Body of pancreas (tissue), 4 donors: Measurements from ENCODE around the gene MYO5A. TPM values are rescaled to one million over a fixed set of nuclear protein-coding genes. Genes with fewer than 3 reads are reported as not detected.

ENCODE experiments used
- ATAC-seq: fragments of 150-250 bp; one replicate; pipeline ENCODE4 v1.9.1; 2016
- DNase-seq, 4 donors: peaks; one replicate each; pipeline ENCODE4 v3.0.0-alpha.2; 2019
- H3K27ac ChIP-seq, 4 donors: fragments of 200-600 bp; sonication (generic); 1 replicate in 3 of 4; 2 replicates in 1 of 4; pipeline versions ENCODE4 v1.5.1 to v1.6.1; 2016 to 2019; ENCODE audit warnings: mild to moderate bottlenecking in 1 of 4, mixed read lengths in 1 of 4, moderate library complexity in 1 of 4
- H3K27me3 ChIP-seq, 2 donors: fragments of 200-600 bp; sonication (generic); one replicate each; pipeline ENCODE4 v1.6.0; 2016; ENCODE audit warnings: mild to moderate bottlenecking in 1 of 2
- H3K36me3 ChIP-seq, 2 donors: fragments of 200-600 bp; sonication (generic); replicated peaks in 1 of 2; 2 replicates each; pipeline ENCODE4 v1.5.1; 2016; ENCODE audit warnings: low read depth in 2 of 2; ENCODE audit not compliant: insufficient read depth in 1 of 2
- H3K4me1 ChIP-seq: fragments of 200-600 bp; sonication (generic); one replicate; pipeline ENCODE4 v1.6.0; 2016
- H3K4me3 ChIP-seq, 2 donors: fragments of 200-600 bp; sonication (generic); 1 replicate in 1 of 2; 2 replicates in 1 of 2; pipeline ENCODE4 v1.5.1; 2016 to 2019
- H3K9me3 ChIP-seq, 3 donors: fragments of 200-600 bp; sonication (generic); 1 replicate in 2 of 3; 2 replicates in 1 of 3; pipeline ENCODE4 v1.5.1; 2016
- POLR2A ChIP-seq, 3 donors: fragments of 450-650 bp; IDR thresholded peaks; one replicate each; pipeline ENCODE4 v1.6.1; 2016; ENCODE audit warnings: antibody characterized with exemption in 3 of 3, mild to moderate bottlenecking in 2 of 3
- WGBS, 2 donors: methylation state at CpG; one replicate each; pipeline ENCODE4 v1.1.5; 2017; 5-methylcytosine and 5-hydroxymethylcytosine counted together
- intact Hi-C: fragments of 100-400 bp; cut with DNase I; formaldehyde crosslinking; loops from one replicate; pipeline ENCODE4 v1.15.1; 2023
- total RNA-seq, 2 donors: library from RNA; depleted of rRNA; stranded (reverse); fragments of >200 nt; gene quantifications; one replicate each; pipeline ENCODE4 v1.1.0, GENCODE V29; 2016
- TF ChIP-seq, protein P1 (sequence below), 7 experiments: fragments of 450-650 bp in 4 of 7; fragments of 200-600 bp in 3 of 7; sonication (generic) in 3 of 7; IDR thresholded peaks; one replicate each; pipeline ENCODE4 v1.5.1; 2016 to 2019; ENCODE audit warnings: antibody characterized with exemption in 7 of 7

MYO5A gene
- total RNA-seq, 2 donors from 2014 or later = 8.2 to 11.9 TPM

DNA sequence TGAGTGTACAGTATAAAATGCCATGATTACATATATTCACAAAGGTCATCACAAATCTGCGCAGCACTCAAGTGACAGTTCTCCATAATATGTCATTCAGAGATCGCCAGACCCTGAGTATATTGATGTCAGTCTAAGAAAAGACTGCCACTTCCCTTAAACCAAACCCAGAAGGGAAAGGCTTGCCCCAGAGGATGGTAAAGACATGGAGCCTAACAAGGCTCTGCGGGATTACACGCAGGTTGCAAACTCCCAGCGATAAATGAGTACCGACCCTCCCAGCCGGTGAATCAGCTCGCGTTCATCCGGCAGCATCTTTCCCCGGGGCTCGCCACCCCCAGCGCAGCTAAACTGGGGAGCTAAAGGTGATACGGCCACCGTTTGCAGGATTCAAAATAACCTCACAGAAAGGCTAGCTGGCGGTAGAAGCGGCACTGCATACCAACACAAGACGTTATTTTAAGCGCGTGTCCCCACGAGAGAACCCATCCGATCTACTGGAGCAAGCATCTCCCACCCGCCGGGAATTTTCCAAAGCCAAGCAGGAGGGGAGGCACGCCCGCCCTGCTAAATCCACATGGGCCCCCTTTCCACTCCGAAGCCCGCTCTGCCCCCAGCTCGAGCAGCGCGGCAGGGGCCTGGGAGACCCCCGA, 643 bp downstream of the MYO5A start:
- ATAC-seq = peak; percentile 16
- 2 to 10% methylated on average over 10 to 32 of the region's 32 CpGs for WGBS, 2 donors
- TF ChIP-seq POLR2A (IDR thresholded peaks at IDR 0.05) = no peak

DNA sequence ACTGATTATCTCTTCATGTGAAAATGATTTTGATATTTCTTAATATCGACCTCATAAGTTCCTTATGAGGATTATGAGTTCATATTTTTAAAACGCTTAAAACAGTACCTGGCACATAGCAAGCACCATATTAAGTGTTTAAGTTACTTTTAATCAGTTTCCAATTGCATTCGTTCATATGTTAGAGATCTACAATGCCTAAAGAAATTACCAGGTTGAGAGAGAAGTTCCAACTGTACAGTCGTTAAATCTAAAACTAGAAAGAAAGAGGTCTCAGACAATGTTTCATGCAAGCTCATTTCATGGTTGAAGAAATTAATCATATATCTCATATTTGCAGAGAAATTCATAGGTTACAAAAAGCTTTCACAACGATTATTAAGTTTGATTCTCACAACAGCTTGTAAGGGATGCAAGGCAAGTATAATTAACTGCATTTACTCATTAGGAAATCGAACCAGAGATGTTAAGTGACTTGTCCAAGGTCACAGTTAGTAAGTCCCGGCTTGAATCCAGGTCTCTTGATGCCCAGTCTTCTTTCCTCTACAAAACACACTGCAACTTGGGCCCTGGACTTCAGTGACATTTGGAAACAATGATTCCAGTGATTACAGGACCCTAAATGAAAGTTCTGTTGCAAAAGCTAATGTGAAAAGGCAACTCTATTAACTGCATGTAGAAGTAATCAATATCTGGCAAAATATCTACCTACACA, 1.3 kb downstream of the MYO5A start:
- DNase-seq (no peak), ATAC-seq (no peak)
- TF ChIP-seq, protein P1, sequence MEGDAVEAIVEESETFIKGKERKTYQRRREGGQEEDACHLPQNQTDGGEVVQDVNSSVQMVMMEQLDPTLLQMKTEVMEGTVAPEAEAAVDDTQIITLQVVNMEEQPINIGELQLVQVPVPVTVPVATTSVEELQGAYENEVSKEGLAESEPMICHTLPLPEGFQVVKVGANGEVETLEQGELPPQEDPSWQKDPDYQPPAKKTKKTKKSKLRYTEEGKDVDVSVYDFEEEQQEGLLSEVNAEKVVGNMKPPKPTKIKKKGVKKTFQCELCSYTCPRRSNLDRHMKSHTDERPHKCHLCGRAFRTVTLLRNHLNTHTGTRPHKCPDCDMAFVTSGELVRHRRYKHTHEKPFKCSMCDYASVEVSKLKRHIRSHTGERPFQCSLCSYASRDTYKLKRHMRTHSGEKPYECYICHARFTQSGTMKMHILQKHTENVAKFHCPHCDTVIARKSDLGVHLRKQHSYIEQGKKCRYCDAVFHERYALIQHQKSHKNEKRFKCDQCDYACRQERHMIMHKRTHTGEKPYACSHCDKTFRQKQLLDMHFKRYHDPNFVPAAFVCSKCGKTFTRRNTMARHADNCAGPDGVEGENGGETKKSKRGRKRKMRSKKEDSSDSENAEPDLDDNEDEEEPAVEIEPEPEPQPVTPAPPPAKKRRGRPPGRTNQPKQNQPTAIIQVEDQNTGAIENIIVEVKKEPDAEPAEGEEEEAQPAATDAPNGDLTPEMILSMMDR (IDR thresholded peaks at IDR 0.05) = no peak
- TF ChIP-seq POLR2A (IDR thresholded peaks at IDR 0.05) = no peak
- WGBS, 2 donors = 49 to 50% methylated on average over 7 of the region's 7 CpGs
- no peaks in the 10 kb centered on the region for H3K27me3 ChIP-seq
- no peaks in the 10 kb centered on the region for H3K36me3 ChIP-seq
- no peak overlapping the region for H3K27ac ChIP-seq
- H3K4me1 ChIP-seq = peaks cover 17% of the 10 kb centered on the region
- no peak overlapping the region for H3K4me3 ChIP-seq
- no peaks in the 10 kb centered on the region for H3K9me3 ChIP-seq
- intact Hi-C loops = no loop called here

More for the DNA sequence above, 643 bp downstream of the MYO5A start:
- no peaks in the 10 kb centered on the region for H3K27me3 ChIP-seq
- peaks cover 17% of the 10 kb centered on the region for H3K4me1 ChIP-seq
- peak overlapping the region; percentile 17 to 73 (median 42) for H3K27ac ChIP-seq
- intact Hi-C loops = no loop called here
- DNase-seq = peak in 3 of 4 donors; percentile 8 to 27 (median 14)
- H3K36me3 ChIP-seq = no peaks in the 10 kb centered on the region
- no peaks in the 10 kb centered on the region for H3K9me3 ChIP-seq
- peak overlapping the region; percentile 66 to 94 for H3K4me3 ChIP-seq

DNA sequence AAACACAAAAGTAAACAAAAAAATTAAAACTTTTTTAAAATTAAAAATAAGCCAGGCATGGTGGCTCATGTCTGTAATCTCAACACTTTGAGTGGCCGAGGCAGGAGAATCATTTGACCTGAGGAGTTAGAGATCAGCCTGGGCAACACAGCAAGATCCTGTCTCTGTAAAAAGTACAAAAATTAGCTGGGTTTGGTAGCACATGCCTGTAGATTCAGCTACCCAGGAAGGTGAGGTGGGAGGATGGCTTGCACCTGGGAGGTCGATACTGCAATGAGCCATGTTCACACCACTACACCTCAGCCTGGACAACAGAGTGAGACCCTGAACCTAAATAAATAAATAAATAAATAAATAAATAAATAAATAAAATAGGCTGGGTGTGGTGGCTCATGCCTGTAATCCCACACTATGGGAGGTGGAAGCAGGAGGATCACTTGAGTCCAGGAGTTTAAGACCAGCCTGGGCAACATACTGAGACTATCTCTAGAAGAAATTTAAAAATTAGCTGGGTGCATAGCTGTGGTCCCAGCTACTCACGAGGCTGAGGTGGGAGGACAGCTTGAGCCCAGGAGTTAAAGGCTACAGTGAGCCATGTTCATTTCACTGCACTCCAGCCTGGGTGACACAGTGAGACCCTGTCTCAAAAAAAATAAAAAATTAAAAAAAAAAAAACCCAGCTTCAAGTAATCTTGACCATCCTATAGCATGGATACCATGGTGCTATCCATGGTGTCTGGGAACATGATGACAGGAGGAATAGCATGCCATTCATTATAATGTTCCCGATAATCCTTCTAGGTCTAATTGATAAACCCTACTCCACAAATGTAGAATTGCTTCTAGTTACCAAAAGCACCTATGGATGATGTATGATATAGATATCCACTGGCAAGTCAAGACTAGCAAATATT, 4.2 kb downstream of the MYO5A start:
- intact Hi-C loops = no loop called here
- DNase-seq (no peak), ATAC-seq (no peak)
- no peak overlapping the region for H3K4me3 ChIP-seq
- H3K9me3 ChIP-seq = no peaks in the 10 kb centered on the region
- TF ChIP-seq, protein P1 (IDR thresholded peaks at IDR 0.05) = no peak
- no peak for TF ChIP-seq POLR2A (IDR thresholded peaks at IDR 0.05)
- H3K27ac ChIP-seq = no peak overlapping the region
- H3K4me1 ChIP-seq = peaks cover 12% of the 10 kb centered on the region
- no peaks in the 10 kb centered on the region for H3K27me3 ChIP-seq
- no peaks in the 10 kb centered on the region for H3K36me3 ChIP-seq
- 90 to 92% methylated on average over 4 of the region's 4 CpGs for WGBS, 2 donors

DNA sequence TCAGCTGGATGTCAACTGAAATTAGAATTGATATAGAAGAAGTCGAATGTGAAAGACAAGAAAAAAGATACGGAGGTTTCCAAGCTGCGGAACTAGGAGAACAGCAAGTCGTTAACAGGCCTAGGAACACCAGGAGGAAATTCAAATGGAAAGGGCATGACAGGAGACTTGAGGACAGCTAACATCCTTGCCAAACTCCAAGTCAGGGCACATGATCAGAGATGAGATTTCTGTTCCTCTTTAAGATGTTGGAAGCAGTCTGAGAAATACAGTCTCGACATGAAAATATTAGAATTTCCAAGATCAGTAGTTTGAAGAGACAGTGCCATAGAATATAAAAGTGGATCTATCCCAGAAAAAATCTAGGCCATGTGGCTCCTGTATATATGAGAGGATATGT, 5.0 kb downstream of the MYO5A start:
- TF ChIP-seq POLR2A (IDR thresholded peaks at IDR 0.05) = no peak
- TF ChIP-seq, protein P1 (IDR thresholded peaks at IDR 0.05) = no peak
- H3K27ac ChIP-seq = no peak overlapping the region
- no peaks in the 10 kb centered on the region for H3K36me3 ChIP-seq
- peaks cover 8% of the 10 kb centered on the region for H3K4me1 ChIP-seq
- H3K4me3 ChIP-seq = no peak overlapping the region
- 68 to 78% methylated on average over 4 of the region's 5 CpGs for WGBS, 2 donors
- no peak for DNase-seq
- intact Hi-C loops = no loop called here
- no peaks in the 10 kb centered on the region for H3K27me3 ChIP-seq
- no peaks in the 10 kb centered on the region for H3K9me3 ChIP-seq
- ATAC-seq = no peak

DNA sequence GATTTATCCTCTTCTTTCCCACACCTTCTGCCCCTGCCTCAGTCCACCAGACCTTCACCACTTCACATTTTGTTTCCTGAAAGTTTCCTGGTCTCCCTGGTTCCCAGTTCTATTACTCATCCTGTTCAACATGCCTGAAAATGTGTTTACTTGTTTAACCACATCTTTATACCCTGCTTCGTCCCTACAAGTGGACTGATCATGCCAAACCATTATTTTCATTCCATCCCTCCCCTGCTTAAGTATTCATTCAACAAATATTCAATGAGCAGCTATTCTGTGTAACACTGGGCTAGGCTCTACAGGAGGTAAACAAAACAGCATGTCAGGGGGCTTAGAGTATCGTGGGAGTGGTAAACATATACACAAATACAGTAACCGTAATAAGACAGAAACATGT, 5.5 kb downstream of the MYO5A start:
- Histone ChIP-seq H3K27me3 (no peaks in the 10 kb centered on the region), H3K27ac (no peak overlapping the region), H3K4me3 (no peak overlapping the region), H3K4me1 (peaks cover 8% of the 10 kb centered on the region), H3K9me3 (no peaks in the 10 kb centered on the region), H3K36me3 (no peaks in the 10 kb centered on the region)
- DNase-seq = no peak
- TF ChIP-seq POLR2A (IDR thresholded peaks at IDR 0.05) = no peak
- TF ChIP-seq, protein P1 (IDR thresholded peaks at IDR 0.05) = no peak
- WGBS, 2 donors = 84 to 86% methylated on average over 3 of the region's 3 CpGs
- no peak for ATAC-seq
- intact Hi-C loops = no loop called here
